Measurements from ENCODE around the gene OR2D2. TPM values are rescaled to one million over a fixed set of nuclear protein-coding genes. Genes with fewer than 3 reads are reported as not detected.

The OR2D2 gene
- total and polyA plus RNA-seq, 10 of the 15 experiments (the other 5 are each of a cell fraction or from before 2014, with no cell fraction given), result not detected

DNA sequence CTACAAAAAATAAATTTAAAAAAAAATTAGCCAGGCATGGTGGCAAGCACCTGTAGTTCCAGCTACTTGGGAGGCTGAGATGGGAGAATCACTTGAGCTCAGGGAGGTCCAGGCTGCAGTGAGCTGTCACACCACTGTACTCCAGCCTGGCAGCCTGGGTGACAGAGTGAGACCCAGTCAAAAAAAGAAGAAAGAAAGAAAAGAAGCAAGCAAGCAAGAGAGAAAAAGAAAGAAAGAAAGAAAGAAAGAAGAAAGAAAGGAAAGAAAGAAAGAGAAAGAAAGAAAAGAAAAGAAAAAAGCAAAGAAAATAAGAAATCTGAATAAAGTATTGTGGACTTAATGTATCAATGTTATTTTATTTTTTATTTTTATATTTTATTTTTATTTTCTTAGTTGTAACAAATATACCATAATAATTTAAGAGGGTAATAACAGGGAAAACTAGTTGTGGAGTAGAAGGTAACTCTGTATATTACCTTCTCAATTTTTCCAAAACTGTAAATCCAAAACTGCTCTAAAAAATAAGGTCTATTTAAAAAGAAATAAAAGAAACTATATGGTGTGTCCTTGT is 32.8 kb upstream of the OR2D2 start (continued):
- no peak for TF ChIP-seq PAX8 (IDR thresholded peaks at IDR 0.05)
- no peak for TF ChIP-seq NR2C1 (IDR thresholded peaks at IDR 0.05)
- no peak for TF ChIP-seq BACH1 (IDR thresholded peaks at IDR 0.05; ENCODE audit: borderline replicate concordance)
- TF ChIP-seq, protein P1, sequence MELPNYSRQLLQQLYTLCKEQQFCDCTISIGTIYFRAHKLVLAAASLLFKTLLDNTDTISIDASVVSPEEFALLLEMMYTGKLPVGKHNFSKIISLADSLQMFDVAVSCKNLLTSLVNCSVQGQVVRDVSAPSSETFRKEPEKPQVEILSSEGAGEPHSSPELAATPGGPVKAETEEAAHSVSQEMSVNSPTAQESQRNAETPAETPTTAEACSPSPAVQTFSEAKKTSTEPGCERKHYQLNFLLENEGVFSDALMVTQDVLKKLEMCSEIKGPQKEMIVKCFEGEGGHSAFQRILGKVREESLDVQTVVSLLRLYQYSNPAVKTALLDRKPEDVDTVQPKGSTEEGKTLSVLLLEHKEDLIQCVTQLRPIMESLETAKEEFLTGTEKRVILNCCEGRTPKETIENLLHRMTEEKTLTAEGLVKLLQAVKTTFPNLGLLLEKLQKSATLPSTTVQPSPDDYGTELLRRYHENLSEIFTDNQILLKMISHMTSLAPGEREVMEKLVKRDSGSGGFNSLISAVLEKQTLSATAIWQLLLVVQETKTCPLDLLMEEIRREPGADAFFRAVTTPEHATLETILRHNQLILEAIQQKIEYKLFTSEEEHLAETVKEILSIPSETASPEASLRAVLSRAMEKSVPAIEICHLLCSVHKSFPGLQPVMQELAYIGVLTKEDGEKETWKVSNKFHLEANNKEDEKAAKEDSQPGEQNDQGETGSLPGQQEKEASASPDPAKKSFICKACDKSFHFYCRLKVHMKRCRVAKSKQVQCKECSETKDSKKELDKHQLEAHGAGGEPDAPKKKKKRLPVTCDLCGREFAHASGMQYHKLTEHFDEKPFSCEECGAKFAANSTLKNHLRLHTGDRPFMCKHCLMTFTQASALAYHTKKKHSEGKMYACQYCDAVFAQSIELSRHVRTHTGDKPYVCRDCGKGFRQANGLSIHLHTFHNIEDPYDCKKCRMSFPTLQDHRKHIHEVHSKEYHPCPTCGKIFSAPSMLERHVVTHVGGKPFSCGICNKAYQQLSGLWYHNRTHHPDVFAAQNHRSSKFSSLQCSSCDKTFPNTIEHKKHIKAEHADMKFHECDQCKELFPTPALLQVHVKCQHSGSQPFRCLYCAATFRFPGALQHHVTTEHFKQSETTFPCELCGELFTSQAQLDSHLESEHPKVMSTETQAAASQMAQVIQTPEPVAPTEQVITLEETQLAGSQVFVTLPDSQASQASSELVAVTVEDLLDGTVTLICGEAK (IDR thresholded peaks at IDR 0.05; ENCODE audit: borderline replicate concordance), result no peak
- TF ChIP-seq EGR1 (IDR thresholded peaks at IDR 0.05; ENCODE audit: borderline replicate concordance in 1 of 2, low read depth in 2 of 2, low read length in 2 of 2), result no peak
- TF ChIP-seq, protein P2, sequence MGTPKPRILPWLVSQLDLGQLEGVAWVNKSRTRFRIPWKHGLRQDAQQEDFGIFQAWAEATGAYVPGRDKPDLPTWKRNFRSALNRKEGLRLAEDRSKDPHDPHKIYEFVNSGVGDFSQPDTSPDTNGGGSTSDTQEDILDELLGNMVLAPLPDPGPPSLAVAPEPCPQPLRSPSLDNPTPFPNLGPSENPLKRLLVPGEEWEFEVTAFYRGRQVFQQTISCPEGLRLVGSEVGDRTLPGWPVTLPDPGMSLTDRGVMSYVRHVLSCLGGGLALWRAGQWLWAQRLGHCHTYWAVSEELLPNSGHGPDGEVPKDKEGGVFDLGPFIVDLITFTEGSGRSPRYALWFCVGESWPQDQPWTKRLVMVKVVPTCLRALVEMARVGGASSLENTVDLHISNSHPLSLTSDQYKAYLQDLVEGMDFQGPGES (IDR thresholded peaks at IDR 0.05), result no peak
- TF ChIP-seq IRF4 (IDR thresholded peaks at IDR 0.05; ENCODE audit: low read depth, low read length), result no peak
- no peak for TF ChIP-seq SPI1 (IDR thresholded peaks at IDR 0.05; ENCODE audit: borderline replicate concordance, insufficient read depth, low read depth, low read length)
- no peak for TF ChIP-seq NKRF (conservative IDR thresholded peaks at IDR 0.05)
- no peak for TF ChIP-seq JUND (IDR thresholded peaks at IDR 0.05; ENCODE audit: low read depth, low read length)
- TF ChIP-seq IKZF2 (IDR thresholded peaks at IDR 0.05), result no peak

All from GM12878 (cell line).